H9 (cell line): ENCODE measurements around the gene PGAP6. TPM values are rescaled to one million over a fixed set of nuclear protein-coding genes. Genes with fewer than 3 reads are reported as not detected.

Experiments used
- DNase-seq: peaks from one replicate; pipeline ENCODE4 v3.0.0-alpha.2; 2017
- H2AFZ ChIP-seq: one replicate; pipeline ENCODE4 v1.6.1; 2013; ENCODE audit warnings: mild to moderate bottlenecking, low read length, control low read depth, moderate library complexity
- H2AK5ac ChIP-seq: 2 replicates; pipeline ENCODE4 v1.6.1; 2013; ENCODE audit warnings: low read length, control low read depth, mixed read lengths; ENCODE audit not compliant: insufficient read length
- H2BK120ac ChIP-seq: one replicate; pipeline ENCODE4 v1.6.1; 2013; ENCODE audit warnings: low read depth, mild to moderate bottlenecking, low read length, control low read depth, inconsistent platforms; ENCODE audit not compliant: poor library complexity, severe bottlenecking
- H2BK12ac ChIP-seq: 2 replicates; pipeline ENCODE4 v1.6.1; 2013; ENCODE audit warnings: low read length, control low read depth, mixed read lengths, low read depth; ENCODE audit not compliant: insufficient read length
- H2BK15ac ChIP-seq: 2 replicates; pipeline ENCODE4 v1.6.1; 2013; ENCODE audit warnings: low read depth, low read length, control low read depth
- H2BK20ac ChIP-seq: one replicate; pipeline ENCODE4 v1.6.1; 2013; ENCODE audit warnings: low read depth, mild to moderate bottlenecking, low read length, control low read depth, inconsistent platforms; ENCODE audit not compliant: poor library complexity, severe bottlenecking
- H2BK5ac ChIP-seq: 2 replicates; pipeline ENCODE4 v1.6.1; 2013; ENCODE audit warnings: low read length, control low read depth, mixed read lengths; ENCODE audit not compliant: insufficient read length
- H3K14ac ChIP-seq: 2 replicates; pipeline ENCODE4 v1.6.1; 2013; ENCODE audit warnings: low read length, control low read depth; ENCODE audit not compliant: insufficient read depth
- H3K18ac ChIP-seq: 2 replicates; pipeline ENCODE4 v1.6.1; 2013; ENCODE audit warnings: low read depth, mild to moderate bottlenecking, mixed read lengths, low read length, control low read depth; ENCODE audit not compliant: insufficient read length
- H3K23ac ChIP-seq: 2 replicates; pipeline ENCODE4 v1.6.1; 2013; ENCODE audit warnings: low read length, control low read depth, mixed read lengths, low read depth; ENCODE audit not compliant: insufficient read length
- H3K23me2 ChIP-seq: 2 replicates; pipeline ENCODE4 v1.6.1; 2013; ENCODE audit warnings: low read depth, mild to moderate bottlenecking, mixed read lengths, low read length, control low read depth; ENCODE audit not compliant: insufficient read length, poor library complexity, severe bottlenecking
- H3K27ac ChIP-seq: 2 replicates; pipeline ENCODE4 v1.5.1; 2013; ENCODE audit warnings: low read length, control low read depth, mixed read lengths, low read depth; ENCODE audit not compliant: insufficient read length
- H3K27me3 ChIP-seq: 2 replicates; pipeline ENCODE4 v1.6.1; 2013; ENCODE audit warnings: low read length, control low read depth, inconsistent platforms; ENCODE audit not compliant: insufficient read depth
- H3K4ac ChIP-seq: 2 replicates; pipeline ENCODE4 v1.6.1; 2013; ENCODE audit warnings: low read depth, mild to moderate bottlenecking, control low read depth, inconsistent platforms, low read length, moderate library complexity
- H3K4me1 ChIP-seq: 2 replicates; pipeline ENCODE4 v1.6.1; 2013; ENCODE audit warnings: low read length, control low read depth, inconsistent platforms; ENCODE audit not compliant: insufficient read depth
- H3K4me2 ChIP-seq: 2 replicates; pipeline ENCODE4 v1.6.1; 2013; ENCODE audit warnings: low read length, control low read depth, mixed read lengths; ENCODE audit not compliant: insufficient read length, insufficient read depth
- H3K56ac ChIP-seq: 2 replicates; pipeline ENCODE4 v1.6.1; 2013; ENCODE audit warnings: low read depth, mild to moderate bottlenecking, mixed read lengths, low read length, control low read depth; ENCODE audit not compliant: insufficient read length
- H3K79me1 ChIP-seq: 2 replicates; pipeline ENCODE4 v1.6.1; 2013; ENCODE audit warnings: low read depth, mild to moderate bottlenecking, moderate library complexity, low read length, control low read depth, inconsistent platforms; ENCODE audit not compliant: insufficient read depth, poor library complexity, severe bottlenecking
- H3K79me2 ChIP-seq: 2 replicates; pipeline ENCODE4 v1.6.1; 2013; ENCODE audit warnings: low read length, control low read depth, inconsistent platforms; ENCODE audit not compliant: insufficient read depth
- H3K9ac ChIP-seq: 2 replicates; pipeline ENCODE4 v1.6.1; 2013; ENCODE audit warnings: low read length, control low read depth, mixed read lengths; ENCODE audit not compliant: insufficient read length; ENCODE audit errors: extremely low read depth
- H3K9me3 ChIP-seq: one replicate; pipeline ENCODE4 v1.6.1; 2013; ENCODE audit warnings: low read depth, low read length, inconsistent platforms; ENCODE audit not compliant: control insufficient read depth
- H3T11ph ChIP-seq: one replicate; pipeline ENCODE4 v1.6.1; 2013; ENCODE audit warnings: mild to moderate bottlenecking, low read length, control low read depth, inconsistent platforms
- H4K20me1 ChIP-seq: one replicate; pipeline ENCODE4 v1.6.1; 2013; ENCODE audit not compliant: control insufficient read depth, insufficient read length, insufficient read depth
- H4K5ac ChIP-seq: 2 replicates; pipeline ENCODE4 v1.6.1; 2013; ENCODE audit warnings: low read depth, mild to moderate bottlenecking, mixed read lengths, low read length, control low read depth; ENCODE audit not compliant: insufficient read length
- H4K8ac ChIP-seq: replicated peaks from 2 replicates; pipeline ENCODE4 v1.6.1; 2013; ENCODE audit warnings: low read length, control low read depth, mixed read lengths, low read depth; ENCODE audit not compliant: insufficient read length
- H4K91ac ChIP-seq: 2 replicates; pipeline ENCODE4 v1.6.1; 2013; ENCODE audit warnings: low read depth, mild to moderate bottlenecking, moderate library complexity, mixed read lengths, low read length, control low read depth; ENCODE audit not compliant: insufficient read length
- H3K27ac Mint-ChIP-seq, 3 experiments: 2 replicates in 2 of 3; 3 replicates in 1 of 3; pipeline ENCODE4 v1.8.0; 2020 to 2021; ENCODE audit warnings: mixed read lengths in 3 of 3, mild to moderate bottlenecking in 1 of 3, moderate library complexity in 1 of 3
- H3K27me3 Mint-ChIP-seq: 2 replicates; pipeline ENCODE4 v1.8.0; 2021; ENCODE audit warnings: low read depth, mild to moderate bottlenecking, moderate library complexity, mixed read lengths
- H3K36me3 Mint-ChIP-seq, 3 experiments: 2 replicates in 2 of 3; 3 replicates in 1 of 3; pipeline ENCODE4 v1.8.0; 2020 to 2021; ENCODE audit warnings: low read depth in 3 of 3, mixed read lengths in 3 of 3; ENCODE audit not compliant: insufficient read depth in 1 of 3
- H3K4me1 Mint-ChIP-seq, 2 experiments: 2 replicates each; pipeline ENCODE4 v1.8.0; 2020; ENCODE audit warnings: mixed read lengths in 2 of 2
- H3K4me3 Mint-ChIP-seq, 2 experiments: 2 replicates in 1 of 2; 3 replicates in 1 of 2; pipeline ENCODE4 v1.8.0; 2020 to 2021; ENCODE audit warnings: mild to moderate bottlenecking in 2 of 2, mixed read lengths in 2 of 2, moderate library complexity in 1 of 2
- H3K9me3 Mint-ChIP-seq, 2 experiments: 2 replicates in 1 of 2; 3 replicates in 1 of 2; pipeline ENCODE4 v1.8.0; 2020; ENCODE audit warnings: mild to moderate bottlenecking in 2 of 2, mixed read lengths in 2 of 2, moderate library complexity in 1 of 2
- CTCF ChIP-seq: fragments of 200-600 bp; sonication (generic); conservative IDR thresholded peaks from 3 replicates; pipeline ENCODE4 v1.8.0; 2021; ENCODE audit warnings: antibody characterized with exemption, mild to moderate bottlenecking
- WGBS: extraction: QIAGEN DNeasy Blood & Tissue Kit; methylation state at CpG from one replicate; pipeline ENCODE4 v1.1.7; 2013; ENCODE audit warnings: missing lambda C conversion rate, low lambda C conversion rate, mixed read lengths; ENCODE audit not compliant: insufficient read length; ENCODE audit errors: extremely low coverage; 5-methylcytosine and 5-hydroxymethylcytosine counted together
- total RNA-seq: library from RNA; stranded (reverse); gene quantifications from 2 replicates; pipeline ENCODE4 v1.2.1, GENCODE V29; 2021

The PGAP6 gene
- total RNA-seq, 1 experiment from 2014 or later, result 111 TPM

- Histone ChIP-seq H3K9ac (no peak overlapping the region), H2BK15ac (no peak overlapping the region), H2BK12ac (no peak overlapping the region), H3K9me3 (no peaks in the 10 kb centered on the region), H3K18ac (no peak overlapping the region), H2BK120ac (no peak overlapping the region), H3T11ph (no peak overlapping the region), H3K23ac (no peak overlapping the region), H3K23me2 (no peaks in the 10 kb centered on the region), H2AK5ac (no peak overlapping the region), H2BK20ac (no peak overlapping the region), H3K27me3 (no peaks in the 10 kb centered on the region), H3K56ac (no peak overlapping the region), H4K5ac (no peak overlapping the region), H3K79me1 (no peaks in the 10 kb centered on the region), H4K91ac (no peak overlapping the region), H4K20me1 (no peaks in the 10 kb centered on the region), H3K4me2 (no peak overlapping the region), H3K79me2 (no peaks in the 10 kb centered on the region), H3K4ac (no peak overlapping the region), H3K4me1 (no peaks in the 10 kb centered on the region), H3K14ac (no peak overlapping the region), H3K27ac (no peak overlapping the region), H2BK5ac (no peak overlapping the region), H4K8ac (no peak overlapping the region), H2AFZ (no peak overlapping the region)
- no peak overlapping the region for H3K4me3 Mint-ChIP-seq
- peak overlapping the region in 1 of 3 experiments; percentile 90; a peak in 2 of 7 replicates for H3K27ac Mint-ChIP-seq
- no peak for DNase-seq
- no peaks in the 10 kb centered on the region for H3K4me1 Mint-ChIP-seq
- no peaks in the 10 kb centered on the region for H3K9me3 Mint-ChIP-seq
- TF ChIP-seq CTCF, result no peak
- WGBS, result no CpG with 5 or more reads among the region's 36 CpGs
- peaks cover 0 to 18% (median 17%) of the 10 kb centered on the region in 3 experiments; a peak in 5 of 7 replicates for H3K36me3 Mint-ChIP-seq
- H3K27me3 Mint-ChIP-seq, result no peaks in the 10 kb centered on the region
Measured at GRCh38 chr16:410516-411178, 28.9 kb upstream of the PGAP6 start.
